Lung (tissue), 12 donors: ENCODE measurements around the gene ZNF43. TPM values are rescaled to one million over a fixed set of nuclear protein-coding genes. Genes with fewer than 3 reads are reported as not detected.
A peak's percentile ranks its signal among the peaks of the same experiment; 100 is the strongest.

Experiments used
- ATAC-seq: fragments of 200-7000 bp; cut with Tn5 transposase; one replicate; pipeline ENCODE4 v1.9.1; 2020; ENCODE audit warnings: moderate number of reproducible peaks; ENCODE audit not compliant: insufficient read depth, low FRiP score
- DNase-seq, 3 donors: peaks; one replicate each; pipeline ENCODE4 v3.0.0-alpha.2; 2013 to 2017
- H3K27ac ChIP-seq, 2 donors: one replicate each; pipeline ENCODE4 v1.5.1; 2013; ENCODE audit warnings: mild to moderate bottlenecking in 2 of 2, moderate library complexity in 2 of 2, control low read depth in 1 of 2, inconsistent platforms in 1 of 2, low read depth in 1 of 2, low read length in 1 of 2
- H3K27me3 ChIP-seq, 3 donors: one replicate each; pipeline ENCODE4 v1.5.1; 2013; ENCODE audit warnings: low read length in 2 of 3; ENCODE audit not compliant: control insufficient read depth in 3 of 3, insufficient read depth in 3 of 3
- H3K36me3 ChIP-seq, 4 donors: one replicate each; pipeline ENCODE4 v1.5.1; 2013; ENCODE audit warnings: low read length in 4 of 4, mild to moderate bottlenecking in 1 of 4, moderate library complexity in 1 of 4; ENCODE audit not compliant: control insufficient read depth in 4 of 4, insufficient read depth in 4 of 4
- H3K4me1 ChIP-seq, 5 donors: one replicate each; pipeline ENCODE4 v1.5.1; 2013; ENCODE audit warnings: low read length in 5 of 5, mild to moderate bottlenecking in 2 of 5, moderate library complexity in 1 of 5; ENCODE audit not compliant: control insufficient read depth in 5 of 5, insufficient read depth in 5 of 5
- H3K4me3 ChIP-seq: one replicate; pipeline ENCODE4 v1.5.1; 2013; ENCODE audit warnings: mild to moderate bottlenecking, control low read depth, moderate library complexity
- H3K9ac ChIP-seq, 2 donors: one replicate each; pipeline ENCODE4 v1.5.1; 2013; ENCODE audit warnings: low read length in 2 of 2, control low read depth in 1 of 2; ENCODE audit not compliant: insufficient read depth in 1 of 2
- H3K9me3 ChIP-seq, 4 donors: one replicate each; pipeline ENCODE4 v1.5.1; 2013; ENCODE audit warnings: low read length in 3 of 4, mild to moderate bottlenecking in 1 of 4, moderate library complexity in 1 of 4; ENCODE audit not compliant: control insufficient read depth in 4 of 4, insufficient read depth in 3 of 4
- CTCF ChIP-seq: IDR thresholded peaks from 2 replicates; pipeline ENCODE4 v1.5.1; 2012; ENCODE audit warnings: mild to moderate bottlenecking; ENCODE audit errors: control extremely low read depth, extremely low read depth
- WGBS, 2 donors: extraction: QIAGEN DNeasy Blood & Tissue Kit; methylation state at CpG; one replicate each; pipeline ENCODE4 v1.1.7; 2013; 5-methylcytosine and 5-hydroxymethylcytosine counted together
- polyA plus RNA-seq, 2 donors: library from polyadenylated mRNA; stranded (reverse); fragments of 200-250 nt; gene quantifications; one replicate each; pipeline ENCODE4 v1.2.1, GENCODE V29; 2013
- total RNA-seq, 2 donors: library from RNA; depleted of rRNA in 1 of 2; stranded (reverse); fragments of >200 nt in 1 of 2; gene quantifications; one replicate each; pipeline ENCODE4 v1.2.1, GENCODE V29; 2014 to 2021
- donor health status: control.
- donor health status: control.
- donor health status: Bipolar disorder and iron deficiency.
- donor health status: healthy.
- donor health status: DM: yes; HTN: yes; CAD: no.

Gene ZNF43
- total and polyA plus RNA-seq, 4 donors, result 3.1 to 29.2 (median 10.7) TPM

- TF ChIP-seq CTCF, result no peak
- peak; percentile 98 for ATAC-seq
- H3K27ac ChIP-seq, result peak overlapping the region; percentile 55 to 96
- peak; percentile 98 to 99 (median 99) for DNase-seq
- no peaks in the 10 kb centered on the region for H3K27me3 ChIP-seq
- H3K4me3 ChIP-seq, result peak overlapping the region; percentile 89
- H3K4me1 ChIP-seq, result peaks cover 3 to 14% (median 13%) of the 10 kb centered on the region in 5 donors
- 0 to 1% methylated on average over 42 to 44 of the region's 44 CpGs for WGBS, 2 donors
- peak overlapping the region; percentile 88 to 91 for H3K9ac ChIP-seq
- no peaks in the 10 kb centered on the region for H3K9me3 ChIP-seq
- H3K36me3 ChIP-seq, result peaks cover 4 to 12% (median 6%) of the 10 kb centered on the region in 4 donors
These were observed 15.8 kb upstream of the ZNF43 start for GRCh38 chr19:21851596-21852345.

- H3K9me3 ChIP-seq, result no peaks in the 10 kb centered on the region
- H3K9ac ChIP-seq, result peak overlapping the region; percentile 46 to 88
- no peak for TF ChIP-seq CTCF
- no peak overlapping the region for H3K27ac ChIP-seq
- DNase-seq (peak in 1 of 3 donors; percentile 9), ATAC-seq (no peak)
- H3K4me3 ChIP-seq, result peak overlapping the region; percentile 6
- H3K36me3 ChIP-seq, result peaks cover 4 to 15% (median 10%) of the 10 kb centered on the region in 4 donors
- WGBS, 2 donors, result 64 to 70% methylated on average over 9 of the region's 9 CpGs
- peaks cover 3 to 14% (median 13%) of the 10 kb centered on the region in 5 donors for H3K4me1 ChIP-seq
- H3K27me3 ChIP-seq, result no peaks in the 10 kb centered on the region
These were observed 14.8 kb upstream of the ZNF43 start for GRCh38 chr19:21850656-21851255.

- H3K27ac ChIP-seq, result no peak overlapping the region
- WGBS, 2 donors, result 86 to 88% methylated on average over 6 of the region's 6 CpGs
- H3K4me3 ChIP-seq, result no peak overlapping the region
- H3K9me3 ChIP-seq, result no peaks in the 10 kb centered on the region
- no peak for TF ChIP-seq CTCF
- ATAC-seq (no peak), DNase-seq (peak in 2 of 3 donors; percentile 18 to 21)
- H3K9ac ChIP-seq, result no peak overlapping the region
- H3K36me3 ChIP-seq, result peaks cover 8 to 16% (median 12%) of the 10 kb centered on the region in 4 donors
- H3K4me1 ChIP-seq, result peaks cover 3 to 14% (median 13%) of the 10 kb centered on the region in 5 donors
- no peaks in the 10 kb centered on the region for H3K27me3 ChIP-seq
These were observed 12.7 kb upstream of the ZNF43 start for GRCh38 chr19:21848706-21849105.
